Measurements from ENCODE around the gene SOX8.
A peak's percentile ranks its signal among the peaks of the same experiment; 100 is the strongest.
"Not testable (repeated sequence)": the region's sequence is repeated elsewhere in the genome, so short reads cannot be mapped to it uniquely, and the experiment has no call there.

Gene SOX8

DNA sequence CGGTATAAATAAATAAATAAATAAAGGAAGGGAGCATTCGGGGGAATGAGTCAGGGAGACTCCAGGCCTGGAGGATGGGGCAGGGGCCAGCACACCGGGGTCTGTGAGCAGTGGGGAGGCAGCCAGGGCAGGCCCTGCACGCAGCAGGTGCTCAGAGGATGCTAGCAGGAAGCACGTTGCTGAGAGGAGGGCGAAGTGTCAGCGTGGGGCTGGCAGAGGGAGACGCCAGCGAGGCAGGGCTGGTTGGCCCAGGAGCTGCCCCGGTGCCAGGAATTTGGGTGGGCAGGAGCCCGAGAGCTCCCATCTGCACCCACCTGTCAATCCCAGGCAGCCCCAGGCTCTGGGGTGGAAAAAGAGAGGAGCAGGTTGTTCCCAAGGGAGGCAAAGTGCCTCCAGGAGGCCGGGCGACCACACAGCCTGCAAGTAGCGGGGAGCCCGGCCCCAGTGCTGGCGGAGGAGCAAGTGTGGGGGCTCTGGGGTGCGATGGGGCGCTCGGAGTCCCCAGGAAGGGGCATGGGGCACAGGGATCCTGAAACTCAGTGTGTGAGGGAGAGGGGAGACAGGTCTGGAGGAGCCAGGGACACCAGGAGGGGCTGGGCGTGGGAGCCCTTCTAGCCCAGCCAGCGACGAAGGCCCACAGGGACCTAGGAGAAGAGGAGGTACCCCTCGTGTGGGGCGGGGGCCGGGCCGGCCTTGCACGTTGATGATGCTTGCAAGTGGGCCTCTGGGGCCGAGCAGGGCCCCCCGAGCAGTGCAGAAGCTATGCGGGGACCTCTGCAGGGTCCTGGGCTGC is 28.0 kb downstream of the SOX8 start:
- no peak for DNase-seq (ENCODE audit: low spot score)

- DNase-seq (ENCODE audit: low spot score), result no peak
Observed at GRCh38 chr16:1010251-1010650, 28.7 kb downstream of the SOX8 start.

GRCh38 chr16:1010815-1011214 is 29.2 kb downstream of the SOX8 start:
- no peak for DNase-seq (ENCODE audit: low spot score)

GRCh38 chr16:1011316-1012082 is 29.9 kb downstream of the SOX8 start:
- no peak for DNase-seq (ENCODE audit: low spot score)

DNA sequence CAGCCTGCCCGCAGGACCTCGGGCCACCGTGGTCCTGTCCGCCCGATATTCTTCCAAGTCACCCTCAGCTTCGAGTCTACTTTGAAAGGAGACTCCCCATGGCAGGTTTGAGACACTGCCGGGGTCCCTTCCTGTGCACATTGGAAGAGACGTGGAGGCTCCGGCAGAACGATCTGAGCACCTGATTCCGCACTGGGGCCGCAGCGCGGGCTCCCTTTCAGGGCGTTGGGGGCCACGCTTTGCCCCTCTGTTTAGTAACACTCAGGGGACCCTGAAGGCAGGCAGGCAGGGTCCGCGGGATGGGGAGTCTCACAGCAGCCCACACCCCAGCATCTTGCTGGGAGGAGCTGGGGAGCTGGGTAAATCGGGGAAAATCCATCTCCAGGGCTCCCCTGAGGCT is 30.6 kb downstream of the SOX8 start:
- no peak for DNase-seq (ENCODE audit: low spot score)

- DNase-seq (ENCODE audit: low spot score), result no peak
Observed at GRCh38 chr16:1012722-1013592, 31.4 kb downstream of the SOX8 start.

- no peak for DNase-seq (ENCODE audit: low spot score)
Observed at GRCh38 chr16:1013593-1013900, 32.0 kb downstream of the SOX8 start.

DNA sequence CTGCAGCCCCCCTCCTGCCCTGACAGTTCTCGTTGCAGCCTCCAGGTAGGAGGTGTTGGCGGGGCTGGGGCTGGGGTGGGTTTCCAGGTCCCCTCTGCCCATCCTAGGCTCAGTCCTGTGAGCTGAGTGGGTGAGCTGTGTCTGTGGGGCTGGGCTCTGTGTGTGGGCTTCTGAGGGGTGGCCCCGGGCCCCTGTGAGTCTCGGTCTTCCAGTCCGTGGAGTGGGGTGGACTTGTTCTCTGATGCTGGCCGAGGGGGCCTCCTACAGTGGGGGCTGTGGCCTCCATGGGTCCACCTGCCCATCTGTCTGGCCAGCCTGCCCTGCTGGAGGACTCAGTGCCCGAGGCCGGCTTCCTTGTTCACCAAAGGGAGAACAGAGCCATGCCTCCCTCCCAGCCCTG is 32.7 kb downstream of the SOX8 start:
- DNase-seq (ENCODE audit: low spot score), result no peak

- DNase-seq (ENCODE audit: low spot score), result no peak
Observed at GRCh38 chr16:1014771-1015495, 33.4 kb downstream of the SOX8 start.

GRCh38 chr16:1018447-1019198 is 37.1 kb downstream of the SOX8 start:
- DNase-seq (ENCODE audit: low spot score), result no peak

DNA sequence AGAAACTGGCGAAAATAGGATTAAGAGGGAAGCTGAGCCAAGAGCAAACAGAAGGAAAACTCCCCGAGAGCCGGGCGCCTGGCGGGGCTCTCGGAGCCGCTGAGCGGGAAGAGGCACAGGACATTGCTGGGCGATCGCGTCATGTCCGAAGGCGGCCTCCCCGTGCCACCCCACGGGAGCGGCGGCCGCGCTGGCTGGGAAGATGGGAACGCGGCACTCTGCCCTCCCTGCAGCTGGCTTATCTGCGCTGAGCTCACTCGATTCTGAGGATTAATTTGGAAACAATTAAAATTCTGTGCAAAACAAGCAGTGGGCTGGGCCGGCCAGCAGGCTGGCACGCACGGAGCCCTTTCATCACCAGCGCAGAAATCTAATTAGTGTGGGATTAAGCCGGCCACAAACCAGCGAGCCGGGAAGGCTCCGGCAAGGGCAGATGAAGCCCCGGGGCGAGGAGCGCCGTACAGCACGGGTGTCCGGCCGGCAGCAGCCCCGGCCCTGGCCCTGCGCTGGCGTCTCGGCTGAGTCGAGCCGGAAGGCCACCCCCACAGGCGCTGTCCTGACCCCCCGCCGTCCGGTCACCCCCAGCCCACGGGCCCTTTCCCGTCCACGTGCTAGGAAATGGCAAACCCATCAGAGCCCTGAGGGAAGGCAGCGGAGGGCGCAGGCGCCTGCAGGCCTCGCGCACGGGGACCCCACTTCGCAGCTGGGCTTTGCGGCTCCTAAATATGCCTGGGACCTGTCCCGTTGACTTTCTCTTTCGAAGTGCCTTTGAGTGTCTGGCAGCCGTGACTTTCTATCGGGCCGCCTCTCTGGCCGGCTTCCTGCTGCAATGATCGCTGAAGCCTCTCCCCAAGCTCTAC is 37.9 kb downstream of the SOX8 start:
- peak; percentile 86 for DNase-seq (ENCODE audit: low spot score)

GRCh38 chr16:1020091-1020399 is 38.5 kb downstream of the SOX8 start:
- no peak for DNase-seq (ENCODE audit: low spot score)

- no peak for DNase-seq (ENCODE audit: low spot score)
Observed at GRCh38 chr16:1020591-1020990, 39.0 kb downstream of the SOX8 start.

- DNase-seq (ENCODE audit: low spot score), result no peak
Observed at GRCh38 chr16:1021553-1022160, 40.1 kb downstream of the SOX8 start.

DNA sequence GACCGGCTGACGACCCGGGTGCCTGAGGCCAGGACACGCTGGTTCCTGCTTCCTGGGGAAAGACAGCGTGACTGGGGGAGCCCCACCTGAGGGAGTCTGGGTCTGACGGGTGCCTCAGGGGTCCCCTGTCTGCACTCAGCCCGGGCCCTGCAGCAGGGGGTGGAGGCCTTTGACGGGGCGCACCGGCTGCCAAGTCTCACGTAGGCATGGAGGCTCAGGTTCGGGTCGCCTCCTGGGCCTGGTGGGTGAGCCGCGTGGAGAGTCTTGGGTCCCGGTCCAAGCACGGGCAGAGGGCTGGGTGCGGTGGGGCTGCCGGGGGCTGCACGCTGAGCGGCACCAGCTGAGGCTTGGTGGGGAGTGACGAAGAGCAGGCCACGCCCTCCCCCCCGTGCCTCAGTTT is 40.9 kb downstream of the SOX8 start:
- DNase-seq (ENCODE audit: low spot score), result no peak

- DNase-seq (ENCODE audit: low spot score), result no peak
Observed at GRCh38 chr16:1024138-1024537, 42.6 kb downstream of the SOX8 start.

DNA sequence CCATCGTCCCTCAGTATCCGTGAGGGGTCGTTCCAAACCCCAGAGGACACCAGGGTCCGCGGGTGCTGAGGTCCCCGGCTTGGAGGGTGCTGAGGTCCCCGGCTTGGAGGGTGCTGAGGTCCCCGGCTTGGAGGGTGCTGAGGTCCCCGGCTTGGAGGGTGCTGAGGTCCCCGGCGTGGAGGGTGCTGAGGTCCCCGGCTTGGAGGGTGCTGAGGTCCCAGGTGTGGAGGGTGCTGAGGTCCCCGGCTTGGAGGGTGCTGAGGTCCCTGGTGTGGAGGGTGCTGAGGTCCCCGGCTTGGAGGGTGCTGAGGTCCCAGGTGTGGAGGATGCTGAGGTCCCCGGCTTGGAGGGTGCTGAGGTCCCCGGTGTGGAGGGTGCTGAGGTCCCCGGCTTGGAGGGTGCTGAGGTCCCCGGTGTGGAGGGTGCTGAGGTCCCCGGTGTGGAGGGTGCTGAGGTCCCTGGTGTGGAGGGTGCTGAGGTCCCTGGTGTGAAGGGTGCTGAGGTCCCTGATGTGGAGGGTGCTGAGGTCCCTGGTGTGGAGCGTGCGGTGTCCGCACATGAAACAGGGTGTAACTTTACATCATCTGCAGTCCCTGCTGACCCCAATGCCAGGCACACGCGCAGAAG is 43.7 kb downstream of the SOX8 start:
- not testable (repeated sequence) for DNase-seq (ENCODE audit: low spot score)

DNA sequence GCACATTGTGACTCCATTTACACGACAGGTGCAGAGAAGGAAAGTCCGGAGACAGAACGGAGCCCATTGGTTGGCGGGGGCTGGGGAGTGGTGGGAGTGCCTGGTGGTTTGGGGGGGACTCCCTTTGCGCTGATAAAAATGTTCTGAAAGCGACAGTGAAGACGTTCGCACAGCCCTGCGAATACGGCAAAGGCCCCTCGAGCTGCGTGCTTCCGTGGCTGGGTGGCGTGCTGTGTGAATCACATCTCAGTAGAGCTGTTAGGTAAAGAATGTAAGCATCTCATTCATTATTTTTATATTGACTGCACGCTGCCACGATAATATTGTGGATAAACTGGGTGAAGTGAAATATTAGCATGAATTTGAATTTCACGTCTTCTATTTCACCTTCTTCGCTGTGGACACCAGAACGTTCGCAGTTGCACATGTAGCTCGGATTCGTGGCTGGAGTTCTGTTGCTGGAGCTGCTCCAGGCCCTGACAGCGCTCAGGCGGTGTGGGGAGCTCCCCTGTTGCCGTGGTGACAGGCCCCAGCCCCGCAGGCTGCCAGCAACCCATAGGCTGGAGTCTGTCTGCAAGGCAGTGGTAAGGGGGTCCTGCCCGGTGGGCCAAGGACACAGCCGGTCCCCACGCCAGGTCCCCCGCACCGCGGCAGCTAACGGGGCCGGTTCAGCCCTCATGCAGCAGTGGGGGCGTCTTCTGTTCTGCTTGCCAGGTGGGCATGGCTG is 44.6 kb downstream of the SOX8 start:
- DNase-seq (ENCODE audit: low spot score), result no peak

Data from AG08396 (cell line).